Adrenal gland (tissue), 5 donors: ENCODE results near the gene ROR2.

Experiments used
- CTCF ChIP-seq, 6 experiments: fragments of 450-650 bp in 4 of 6; fragments of 200-600 bp in 2 of 6; sonication (generic) in 1 of 6; IDR thresholded peaks; 1 replicate in 5 of 6; 2 replicates in 1 of 6; pipeline versions ENCODE4 v1.5.1 to v1.8.0; 2016 to 2021; ENCODE audit warnings: antibody characterized with exemption in 6 of 6, mild to moderate bottlenecking in 2 of 6, moderate library complexity in 1 of 6
- POLR2A ChIP-seq, 2 donors: fragments of 450-650 bp; IDR thresholded peaks; one replicate each; pipeline ENCODE4 v1.6.1; 2017; ENCODE audit warnings: antibody characterized with exemption in 2 of 2, mild to moderate bottlenecking in 2 of 2, moderate library complexity in 1 of 2
- donor health status: DM: no; HTN: no; CAD: no.

GRCh38 chr9:91640428-91640827 lies 309.6 kb downstream of the ROR2 start:
- TF ChIP-seq POLR2A (IDR thresholded peaks at IDR 0.05) (no peak), CTCF (IDR thresholded peaks at IDR 0.05) (no peak)
